ENCODE results near the gene ADAM12. TPM values are rescaled to one million over a fixed set of nuclear protein-coding genes. Genes with fewer than 3 reads are reported as not detected.

The ADAM12 gene
- polyA plus RNA-seq, 1 of the 3 experiments (the other 2 are of a cell fraction) = 25.0 TPM

DNA sequence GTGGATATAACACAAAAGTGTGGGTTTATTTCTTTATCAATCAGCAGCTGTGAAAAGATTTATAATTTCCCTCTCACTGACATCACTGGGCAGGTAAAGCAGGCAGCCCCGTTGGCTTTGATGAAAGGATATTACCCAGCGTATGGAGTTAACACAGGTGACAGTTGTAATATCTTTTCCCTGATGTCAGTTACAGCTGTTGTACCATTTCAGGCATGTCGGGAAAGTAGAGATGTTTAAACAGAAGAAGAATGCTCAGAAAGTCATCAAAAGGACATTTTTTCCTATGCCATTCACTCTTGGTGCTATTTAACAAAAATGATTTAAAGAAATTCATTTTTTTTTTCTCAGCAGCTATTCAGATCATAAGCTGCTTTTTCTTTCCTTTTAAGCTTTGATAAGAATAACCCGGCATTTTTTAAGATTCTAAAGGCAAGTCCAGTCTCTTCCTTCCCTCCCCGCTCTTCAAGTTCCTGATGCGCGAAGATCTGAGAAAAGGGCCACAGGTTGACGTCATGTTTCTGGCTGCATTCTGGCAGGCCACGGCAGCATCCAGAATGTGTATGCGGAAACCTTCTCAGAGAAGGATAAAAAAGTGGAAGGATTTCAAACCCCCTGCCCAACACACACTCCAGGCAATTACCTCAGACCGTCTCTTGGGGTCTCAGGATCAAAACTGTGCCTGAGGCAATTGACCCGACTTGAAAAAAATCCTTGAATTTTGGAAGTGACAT, 32.5 kb upstream of the ADAM12 start:
- DNase-seq = no peak
- Histone ChIP-seq H3K9me2 (no peaks in the 10 kb centered on the region), H3K4me2 (no peak overlapping the region), H3K79me2 (ENCODE audit: insufficient read depth) (no peaks in the 10 kb centered on the region), H3F3A (replicated peaks; ENCODE audit: insufficient read depth) (no peaks in the 10 kb centered on the region), H3K4me1 (ENCODE audit: control insufficient read depth in 1 of 2, insufficient read depth in 2 of 2, low read depth in 1 of 2, low read length in 1 of 2) (peaks cover 0 to 4% of the 10 kb centered on the region in 2 experiments; a peak in 2 of 4 replicates), H3K9ac (no peak overlapping the region), H2AFZ (ENCODE audit: low read depth) (no peak overlapping the region), H3K27me3 (ENCODE audit: insufficient read depth) (no peaks in the 10 kb centered on the region), H3K4me3 (ENCODE audit: low read depth in 2 of 2, low read length in 1 of 2) (no peak overlapping the region), H3K9me3 (0 out of 2 replicates have a peak, but pooled peaks cover under 1% of the 10 kb centered on the region), H4K20me1 (ENCODE audit: insufficient read depth) (no peaks in the 10 kb centered on the region), H3K36me3 (replicated peaks in 1 of 2; ENCODE audit: control insufficient read depth in 1 of 2, insufficient read depth in 2 of 2, low read length in 1 of 2) (no peaks in the 10 kb centered on the region), H3K27ac (ENCODE audit: low read depth in 2 of 2, low read length in 1 of 2) (no peak overlapping the region)
- ChIA-PET POLR2A (no interaction called here), CTCF (interaction anchor here (1.0 kb wide), 1 partner anchor 82 kb away, joined by 3 read pairs; no protein-coding TSS in a partner anchor)
- TF ChIP-seq TEAD4 (IDR thresholded peaks at IDR 0.05; ENCODE audit: borderline replicate concordance, insufficient read depth) (no peak), SMC3 (IDR thresholded peaks at IDR 0.05; ENCODE audit: low read depth, low read length) (no peak), POLR2AphosphoS5 (IDR thresholded peaks at IDR 0.05; ENCODE audit: low read depth, low read length) (no peak), ELF1 (IDR thresholded peaks at IDR 0.05) (no peak), YY1 (IDR thresholded peaks at IDR 0.05; ENCODE audit: low read depth) (no peak), NFIC (IDR thresholded peaks at IDR 0.05; ENCODE audit: borderline replicate concordance) (no peak), RFX5 (IDR thresholded peaks at IDR 0.05; ENCODE audit: low read length) (no peak), FOSL2 (IDR thresholded peaks at IDR 0.05; ENCODE audit: borderline replicate concordance, low read depth) (no peak), MEF2A (IDR thresholded peaks at IDR 0.05; ENCODE audit: borderline replicate concordance, low read depth) (no peak), JUND (IDR thresholded peaks at IDR 0.05) (no peak)
- TF ChIP-seq, protein P1, sequence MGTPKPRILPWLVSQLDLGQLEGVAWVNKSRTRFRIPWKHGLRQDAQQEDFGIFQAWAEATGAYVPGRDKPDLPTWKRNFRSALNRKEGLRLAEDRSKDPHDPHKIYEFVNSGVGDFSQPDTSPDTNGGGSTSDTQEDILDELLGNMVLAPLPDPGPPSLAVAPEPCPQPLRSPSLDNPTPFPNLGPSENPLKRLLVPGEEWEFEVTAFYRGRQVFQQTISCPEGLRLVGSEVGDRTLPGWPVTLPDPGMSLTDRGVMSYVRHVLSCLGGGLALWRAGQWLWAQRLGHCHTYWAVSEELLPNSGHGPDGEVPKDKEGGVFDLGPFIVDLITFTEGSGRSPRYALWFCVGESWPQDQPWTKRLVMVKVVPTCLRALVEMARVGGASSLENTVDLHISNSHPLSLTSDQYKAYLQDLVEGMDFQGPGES (IDR thresholded peaks at IDR 0.05; ENCODE audit: low read depth, low read length) = no peak
- TF ChIP-seq, protein P2, sequence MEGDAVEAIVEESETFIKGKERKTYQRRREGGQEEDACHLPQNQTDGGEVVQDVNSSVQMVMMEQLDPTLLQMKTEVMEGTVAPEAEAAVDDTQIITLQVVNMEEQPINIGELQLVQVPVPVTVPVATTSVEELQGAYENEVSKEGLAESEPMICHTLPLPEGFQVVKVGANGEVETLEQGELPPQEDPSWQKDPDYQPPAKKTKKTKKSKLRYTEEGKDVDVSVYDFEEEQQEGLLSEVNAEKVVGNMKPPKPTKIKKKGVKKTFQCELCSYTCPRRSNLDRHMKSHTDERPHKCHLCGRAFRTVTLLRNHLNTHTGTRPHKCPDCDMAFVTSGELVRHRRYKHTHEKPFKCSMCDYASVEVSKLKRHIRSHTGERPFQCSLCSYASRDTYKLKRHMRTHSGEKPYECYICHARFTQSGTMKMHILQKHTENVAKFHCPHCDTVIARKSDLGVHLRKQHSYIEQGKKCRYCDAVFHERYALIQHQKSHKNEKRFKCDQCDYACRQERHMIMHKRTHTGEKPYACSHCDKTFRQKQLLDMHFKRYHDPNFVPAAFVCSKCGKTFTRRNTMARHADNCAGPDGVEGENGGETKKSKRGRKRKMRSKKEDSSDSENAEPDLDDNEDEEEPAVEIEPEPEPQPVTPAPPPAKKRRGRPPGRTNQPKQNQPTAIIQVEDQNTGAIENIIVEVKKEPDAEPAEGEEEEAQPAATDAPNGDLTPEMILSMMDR (IDR thresholded peaks at IDR 0.05) = no peak
- TF ChIP-seq, protein P3, sequence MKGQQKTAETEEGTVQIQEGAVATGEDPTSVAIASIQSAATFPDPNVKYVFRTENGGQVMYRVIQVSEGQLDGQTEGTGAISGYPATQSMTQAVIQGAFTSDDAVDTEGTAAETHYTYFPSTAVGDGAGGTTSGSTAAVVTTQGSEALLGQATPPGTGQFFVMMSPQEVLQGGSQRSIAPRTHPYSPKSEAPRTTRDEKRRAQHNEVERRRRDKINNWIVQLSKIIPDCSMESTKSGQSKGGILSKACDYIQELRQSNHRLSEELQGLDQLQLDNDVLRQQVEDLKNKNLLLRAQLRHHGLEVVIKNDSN (IDR thresholded peaks at IDR 0.05; ENCODE audit: borderline replicate concordance, low read depth) = no peak
- 77% methylated on average over 12 of the region's 12 CpGs for WGBS (ENCODE audit: low lambda C conversion rate)

All from SK-N-SH (cell line).